ENCODE data around the gene PTPRK.

The PTPRK gene

DNA sequence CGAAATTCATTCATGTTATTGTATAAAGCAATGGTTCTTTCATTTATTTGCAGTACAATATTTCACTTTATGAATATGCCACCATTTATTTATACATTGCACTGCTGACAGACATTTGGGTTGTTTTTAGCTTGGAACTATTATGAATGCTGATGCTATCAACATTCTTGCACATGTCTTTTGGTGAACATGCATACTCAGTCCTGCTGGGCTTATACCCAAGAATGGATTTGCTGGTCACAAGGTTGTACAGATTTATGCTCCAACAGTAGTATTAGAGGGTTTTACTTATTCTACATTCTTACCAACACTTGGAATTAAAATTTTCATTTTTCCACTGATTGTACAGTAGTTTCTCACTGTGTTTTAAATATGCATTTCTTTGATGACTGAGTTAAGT, 126.2 kb downstream of the PTPRK start:
- DNase-seq (ENCODE audit: low read depth, low spot score): no peak

DNA sequence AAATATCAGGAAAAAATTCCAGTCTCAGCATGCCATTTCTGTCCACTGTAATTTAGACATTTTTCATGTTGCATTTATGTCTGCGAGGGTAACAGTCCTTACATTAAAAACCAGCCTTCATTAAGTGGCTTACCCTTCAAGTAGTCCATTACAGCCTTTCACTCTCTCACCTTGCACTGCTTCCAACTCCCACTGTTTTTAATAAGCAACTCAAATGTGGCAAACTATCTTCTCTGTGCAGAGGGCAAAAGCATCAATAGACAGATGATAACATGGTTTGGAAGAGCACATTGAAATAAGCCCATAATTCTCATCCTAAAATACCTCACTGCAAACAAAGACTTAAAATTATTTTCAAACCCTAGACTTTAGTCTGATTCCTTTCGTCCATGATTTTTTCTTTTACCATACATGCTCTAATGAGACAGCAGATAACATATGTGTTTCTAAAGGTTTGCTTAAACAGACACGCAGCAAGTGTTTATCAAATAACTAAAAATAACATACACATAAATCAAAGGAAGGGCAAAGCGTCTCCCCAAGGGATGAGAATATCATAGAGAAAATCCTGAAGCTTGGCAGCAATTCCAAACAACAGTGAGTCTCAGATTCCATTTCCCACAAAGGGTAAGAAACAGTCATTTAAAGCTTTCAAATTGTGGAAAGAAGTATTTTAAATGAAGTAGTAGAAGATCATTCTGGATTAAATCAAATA, 130.4 kb downstream of the PTPRK start:
- no peak for DNase-seq (ENCODE audit: low read depth, low spot score)

DNA sequence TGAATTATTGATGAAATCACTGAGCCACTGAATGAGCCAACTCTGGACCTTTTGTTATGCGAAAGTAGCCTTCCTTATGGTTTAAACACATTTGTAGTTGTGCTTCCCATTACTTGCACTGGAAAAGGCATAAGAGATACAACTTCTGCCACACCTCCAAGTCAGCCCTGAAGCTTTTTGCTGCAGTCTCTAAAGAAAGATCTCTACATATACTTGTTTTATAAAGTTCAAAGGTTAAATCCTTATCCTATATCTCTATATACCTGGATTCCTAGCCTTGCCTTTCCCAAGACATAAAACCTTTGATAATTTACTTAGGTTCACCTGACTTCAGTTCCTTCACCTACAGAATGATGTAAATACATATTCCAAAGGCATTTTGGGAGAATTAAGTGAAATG, 132.0 kb downstream of the PTPRK start:
- no peak for DNase-seq (ENCODE audit: low read depth, low spot score)

DNA sequence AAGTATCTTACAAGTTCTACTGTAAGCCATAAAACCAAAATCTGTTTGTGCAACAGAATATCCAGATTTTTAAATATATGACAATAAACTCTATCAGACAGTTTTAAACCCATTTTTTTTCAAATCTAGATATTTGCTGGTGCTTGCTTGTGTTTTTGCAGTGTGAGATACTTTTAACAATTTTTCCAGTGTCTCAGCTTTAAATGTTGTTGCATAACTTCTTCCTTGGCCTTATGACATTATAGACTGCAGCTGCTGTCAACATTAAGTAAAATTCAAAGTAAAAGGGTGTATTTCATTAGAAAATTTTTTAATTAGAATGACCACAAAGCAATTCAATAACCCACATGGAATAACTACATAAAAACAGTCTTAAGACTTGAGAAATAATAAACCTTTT, 139.5 kb downstream of the PTPRK start:
- DNase-seq (ENCODE audit: low read depth, low spot score): no peak

- DNase-seq (ENCODE audit: low read depth, low spot score): no peak
These were observed 140.8 kb downstream of the PTPRK start for GRCh38 chr6:128379577-128379976.

GRCh38 chr6:128376952-128377503, 143.4 kb downstream of the PTPRK start:
- DNase-seq (ENCODE audit: low read depth, low spot score): no peak

- no peak for DNase-seq (ENCODE audit: low read depth, low spot score)
These were observed 149.3 kb downstream of the PTPRK start for GRCh38 chr6:128371136-128371535.

DNA sequence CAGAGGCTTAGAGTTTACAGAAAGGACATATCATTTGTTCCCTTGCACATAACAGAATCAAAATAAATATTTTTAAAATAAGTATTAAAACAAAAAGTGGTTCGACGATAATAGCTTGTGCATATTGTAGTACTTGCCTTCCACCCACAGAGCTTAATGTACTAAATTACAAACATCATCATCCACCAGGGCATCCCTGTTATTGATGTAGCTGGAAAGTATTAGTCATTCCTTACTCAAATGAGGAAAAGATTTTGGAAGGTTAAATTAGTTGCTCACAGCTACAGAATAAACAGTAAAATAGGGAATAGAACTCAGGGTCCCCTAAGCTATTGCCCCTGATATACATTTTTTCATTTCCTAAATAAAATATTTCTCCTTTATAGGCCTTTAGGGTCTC, 150.3 kb downstream of the PTPRK start:
- DNase-seq (ENCODE audit: low read depth, low spot score): peak; percentile 27

- no peak for DNase-seq (ENCODE audit: low read depth, low spot score)
These were observed 152.0 kb downstream of the PTPRK start for GRCh38 chr6:128368213-128368944.

GRCh38 chr6:128367437-128367836, 153.0 kb downstream of the PTPRK start:
- DNase-seq (ENCODE audit: low read depth, low spot score): no peak

- DNase-seq (ENCODE audit: low read depth, low spot score): no peak
These were observed 154.8 kb downstream of the PTPRK start for GRCh38 chr6:128365520-128366160.

- DNase-seq (ENCODE audit: low read depth, low spot score): no peak
These were observed 155.5 kb downstream of the PTPRK start for GRCh38 chr6:128364766-128365519.

- no peak for DNase-seq (ENCODE audit: low read depth, low spot score)
These were observed 157.2 kb downstream of the PTPRK start for GRCh38 chr6:128363020-128363813.

- no peak for DNase-seq (ENCODE audit: low read depth, low spot score)
These were observed 159.0 kb downstream of the PTPRK start for GRCh38 chr6:128361378-128361777.

DNA sequence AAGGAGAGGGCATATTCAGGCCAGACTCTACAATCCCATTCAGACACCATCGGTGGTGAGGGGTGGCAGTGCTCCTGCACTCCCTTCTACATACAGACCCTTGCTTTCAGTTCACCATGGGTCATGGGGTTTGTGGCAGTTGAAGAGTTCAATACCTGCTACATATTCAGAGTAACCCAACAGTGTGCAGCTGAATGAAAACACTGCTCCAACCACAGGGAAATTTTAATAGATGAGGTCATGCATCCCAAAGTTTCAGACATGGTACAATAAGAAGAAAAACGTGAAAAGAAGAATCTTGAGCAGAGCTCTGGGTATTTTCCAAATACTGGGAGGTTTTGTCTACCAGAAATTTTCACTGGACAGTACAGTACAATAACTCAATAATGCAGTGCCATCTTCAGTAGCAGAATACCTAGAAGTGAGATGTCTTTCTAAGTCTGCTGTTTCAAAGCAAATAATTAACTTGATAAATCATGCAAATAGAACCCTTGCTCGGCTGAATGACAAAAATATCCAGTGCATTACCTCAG, 162.1 kb downstream of the PTPRK start:
- DNase-seq (ENCODE audit: low read depth, low spot score): no peak

DNA sequence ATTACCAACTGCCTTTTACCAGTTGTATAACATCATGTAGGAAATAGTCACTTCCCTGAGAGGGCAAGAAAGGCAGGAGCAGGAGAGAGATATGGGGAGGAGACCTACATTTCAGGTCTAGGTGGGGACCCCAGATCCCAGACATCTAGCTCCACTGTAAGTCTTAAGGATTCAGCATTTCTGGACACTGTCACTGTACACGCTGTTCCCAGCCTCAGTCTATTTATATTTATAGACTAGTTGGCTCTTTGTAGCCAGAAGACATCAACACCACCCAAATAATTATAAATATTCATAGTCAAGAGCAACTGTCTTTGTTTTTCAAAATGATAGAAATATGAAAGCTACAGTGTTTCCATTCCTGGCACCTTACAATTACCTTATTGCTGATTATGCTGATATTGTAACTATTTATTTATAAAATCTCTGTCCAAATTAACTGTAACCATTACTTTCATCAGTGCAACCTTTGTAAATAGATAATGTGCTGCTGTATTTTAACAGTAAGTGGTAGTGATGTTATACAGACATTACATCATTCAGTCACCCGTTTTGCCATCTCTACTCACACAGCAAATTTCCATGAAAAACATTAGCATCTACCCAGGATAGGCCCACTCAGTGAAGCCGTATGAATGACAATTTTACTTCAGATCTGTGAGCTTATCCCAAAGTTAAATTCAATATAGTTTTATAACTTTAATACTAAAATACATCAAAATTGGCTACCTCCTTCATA, 162.8 kb downstream of the PTPRK start:
- no peak for DNase-seq (ENCODE audit: low read depth, low spot score)

GRCh38 chr6:128352366-128352765, 168.0 kb downstream of the PTPRK start:
- no peak for DNase-seq (ENCODE audit: low read depth, low spot score)

DNA sequence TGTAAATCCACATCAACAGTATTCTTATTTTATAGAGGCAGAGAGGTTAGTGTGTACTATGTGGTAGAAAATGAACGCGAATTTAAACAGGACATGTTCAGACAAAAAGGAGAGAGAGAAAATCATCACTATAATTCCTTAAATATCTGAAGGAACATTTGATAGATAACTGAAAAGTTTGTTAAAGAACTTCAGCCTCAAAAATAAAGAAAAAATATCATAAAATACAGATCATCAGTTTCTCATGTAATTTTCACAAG, 169.2 kb downstream of the PTPRK start:
- DNase-seq (ENCODE audit: low read depth, low spot score): no peak

DNA sequence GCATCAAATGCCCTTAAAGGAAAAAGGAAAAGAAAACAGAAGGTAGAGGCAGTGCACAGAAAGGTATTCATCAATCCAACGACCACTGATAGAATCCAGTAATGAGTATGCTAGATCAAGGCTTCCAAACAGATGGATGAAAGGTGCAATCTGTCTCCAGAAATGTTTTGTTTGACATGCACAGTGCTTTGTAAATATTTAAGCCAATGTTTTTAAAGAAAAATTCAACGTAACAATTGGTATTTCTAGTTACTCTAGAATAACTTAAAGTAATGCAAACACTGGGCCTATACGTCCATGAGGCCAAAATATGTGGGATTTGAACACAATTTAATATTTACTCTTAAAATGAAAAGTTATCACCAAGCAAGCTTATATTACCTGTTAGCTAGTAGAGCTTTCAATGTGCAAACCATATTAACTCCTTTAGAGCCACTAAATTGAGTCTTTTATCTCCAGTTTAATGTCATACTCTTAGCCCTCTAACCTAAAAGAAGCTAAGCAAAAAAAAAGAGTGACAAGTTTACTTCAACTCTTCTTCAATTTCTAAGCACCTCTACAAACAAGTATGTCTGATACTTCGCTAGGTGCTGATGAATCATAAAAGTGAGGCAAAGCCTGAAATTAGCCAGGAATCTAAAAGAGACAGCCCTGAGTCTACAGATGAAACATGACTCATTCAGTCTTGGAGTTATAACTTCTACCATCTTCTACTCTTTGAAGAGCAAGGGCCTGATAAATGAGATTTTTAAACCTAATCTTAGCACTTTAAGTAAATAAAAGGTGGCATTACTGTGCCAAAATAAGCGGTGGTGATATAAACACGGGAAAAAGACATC, 169.8 kb downstream of the PTPRK start:
- DNase-seq (ENCODE audit: low read depth, low spot score): no peak
